HepG2 (cell line): Measurements from ENCODE around the gene RPTOR. TPM values are rescaled to one million over a fixed set of nuclear protein-coding genes. Genes with fewer than 3 reads are reported as not detected.

Experiments
- ARNT ChIP-seq: fragments of 450-650 bp; IDR thresholded peaks from 2 replicates; pipeline ENCODE4 v1.6.1; 2017
- BCL6 ChIP-seq: IDR thresholded peaks from 2 replicates; pipeline ENCODE4 v1.6.1; 2016; ENCODE audit warnings: missing genetic modification reagents, missing compliant biosample characterization
- CBX5 ChIP-seq: sonication (generic); formaldehyde crosslinking; IDR thresholded peaks from 2 replicates; pipeline ENCODE4 v1.4.0; 2020; ENCODE audit warnings: missing genetic modification reagents, borderline replicate concordance
- FOSL2 ChIP-seq: sonication (generic); formaldehyde crosslinking; IDR thresholded peaks from 2 replicates; pipeline ENCODE4 v1.4.0; 2020; ENCODE audit warnings: missing genetic modification reagents
- GABPB1 ChIP-seq: IDR thresholded peaks from 2 replicates; pipeline ENCODE4 v1.6.1; 2016; ENCODE audit warnings: mild to moderate bottlenecking, missing genetic modification reagents, moderate library complexity, missing compliant biosample characterization
- NONO ChIP-seq, 2 experiments: fragments of 450-650 bp in 1 of 2; sonication (generic) in 1 of 2; formaldehyde crosslinking in 1 of 2; IDR thresholded peaks in 1 of 2; conservative IDR thresholded peaks in 1 of 2; 2 replicates each; pipeline versions ENCODE4 v1.6.1 to v1.8.0; 2017 to 2022; ENCODE audit warnings: mild to moderate bottlenecking in 1 of 2, missing genetic modification reagents in 1 of 2, moderate library complexity in 1 of 2
- PAF1 ChIP-seq: IDR thresholded peaks from 2 replicates; pipeline ENCODE4 v1.6.1; 2016; ENCODE audit warnings: missing genetic modification reagents, missing compliant biosample characterization
- PTBP1 ChIP-seq: fragments of 200-400 bp; formaldehyde crosslinking; IDR thresholded peaks from 2 replicates; pipeline ENCODE4 v1.6.1; 2018; ENCODE audit warnings: low read length, low read depth; ENCODE audit not compliant: poor library complexity, severe bottlenecking
- REL ChIP-seq: sonication (generic); formaldehyde crosslinking; conservative IDR thresholded peaks from 2 replicates; pipeline ENCODE4 v1.8.0; 2022; ENCODE audit warnings: mild to moderate bottlenecking, missing genetic modification reagents, moderate library complexity
- SP5 ChIP-seq: IDR thresholded peaks from 2 replicates; pipeline ENCODE4 v1.6.1; 2016; ENCODE audit warnings: low read depth, borderline replicate concordance
- ZMAT3 ChIP-seq: sonication (generic); formaldehyde crosslinking; conservative IDR thresholded peaks from 2 replicates; pipeline ENCODE4 v1.7.0; 2021; ENCODE audit warnings: missing genetic modification reagents
- ZNF207 ChIP-seq: fragments of 450-650 bp; IDR thresholded peaks from 2 replicates; pipeline ENCODE4 v1.6.1; 2016; ENCODE audit warnings: antibody characterized with exemption, borderline replicate concordance
- ZNF263 ChIP-seq: sonication (generic); formaldehyde crosslinking; IDR thresholded peaks from 2 replicates; pipeline ENCODE4 v1.4.0; 2020; ENCODE audit warnings: missing genetic modification reagents
- ZNF572 ChIP-seq: sonication (generic); formaldehyde crosslinking; IDR thresholded peaks from 2 replicates; pipeline ENCODE4 v1.5.1; 2020; ENCODE audit warnings: mild to moderate bottlenecking, missing genetic modification reagents
- ZNF709 ChIP-seq: sonication (generic); formaldehyde crosslinking; IDR thresholded peaks from 2 replicates; pipeline ENCODE4 v1.5.0; 2020; ENCODE audit warnings: mild to moderate bottlenecking, missing genetic modification reagents
- ZNF891 ChIP-seq: sonication (generic); formaldehyde crosslinking; IDR thresholded peaks from 2 replicates; pipeline ENCODE4 v1.5.0; 2020; ENCODE audit warnings: mild to moderate bottlenecking, missing genetic modification reagents
- ZSCAN12 ChIP-seq: sonication (generic); formaldehyde crosslinking; IDR thresholded peaks from 2 replicates; pipeline ENCODE4 v1.9.0; 2021; ENCODE audit warnings: mild to moderate bottlenecking, missing genetic modification reagents
- ZSCAN31 ChIP-seq: sonication (generic); formaldehyde crosslinking; IDR thresholded peaks from 2 replicates; pipeline ENCODE4 v1.5.0; 2020; ENCODE audit warnings: low read depth, mild to moderate bottlenecking, missing genetic modification reagents
- polyA plus RNA-seq, 8 experiments: library from polyadenylated mRNA; depleted of rRNA in 3 of 8; stranded (reverse) in 7 of 8; unstranded in 1 of 8; fragments of >200 nt; fragmentation: Illumina TruSeq in 4 of 8; extraction: Trizol in 4 of 8; gene quantifications; 2 replicates each; pipeline versions ENCODE4 v1.2.1 to v1.2.3, GENCODE V29; 2011 to 2016; ENCODE audit warnings: low read depth in 4 of 8, missing spikeins in 1 of 8, mixed read lengths in 1 of 8; ENCODE audit not compliant: insufficient read depth in 1 of 8
- total RNA-seq, 5 experiments: library from RNA; depleted of rRNA; stranded (reverse); fragments of >200 nt; fragmentation: Illumina TruSeq; extraction: Trizol; gene quantifications; 2 replicates each; pipeline ENCODE4 v1.2.3, GENCODE V29; 2016; ENCODE audit warnings: low read depth in 1 of 5
- TF ChIP-seq, protein P1 (sequence below): IDR thresholded peaks from 2 replicates; pipeline ENCODE4 v1.6.1; 2016; ENCODE audit warnings: low read depth, missing genetic modification reagents, missing compliant biosample characterization
- TF ChIP-seq, protein P2 (sequence below): sonication (generic); formaldehyde crosslinking; IDR thresholded peaks from 2 replicates; pipeline ENCODE4 v1.8.1; 2023; ENCODE audit warnings: mild to moderate bottlenecking, missing genetic modification reagents
- TF ChIP-seq, protein P3 (sequence below): IDR thresholded peaks from 2 replicates; pipeline ENCODE4 v1.6.1; 2018; ENCODE audit warnings: missing genetic modification reagents
- TF ChIP-seq, protein P4 (sequence below): sonication (generic); formaldehyde crosslinking; IDR thresholded peaks from 2 replicates; pipeline ENCODE4 v1.4.0; 2020; ENCODE audit warnings: missing genetic modification reagents

The RPTOR gene
- total and polyA plus RNA-seq, 2 of the 13 experiments (the other 11 are each of a cell fraction or from before 2014, with no cell fraction given), result 6.6 to 25.3 TPM

DNA sequence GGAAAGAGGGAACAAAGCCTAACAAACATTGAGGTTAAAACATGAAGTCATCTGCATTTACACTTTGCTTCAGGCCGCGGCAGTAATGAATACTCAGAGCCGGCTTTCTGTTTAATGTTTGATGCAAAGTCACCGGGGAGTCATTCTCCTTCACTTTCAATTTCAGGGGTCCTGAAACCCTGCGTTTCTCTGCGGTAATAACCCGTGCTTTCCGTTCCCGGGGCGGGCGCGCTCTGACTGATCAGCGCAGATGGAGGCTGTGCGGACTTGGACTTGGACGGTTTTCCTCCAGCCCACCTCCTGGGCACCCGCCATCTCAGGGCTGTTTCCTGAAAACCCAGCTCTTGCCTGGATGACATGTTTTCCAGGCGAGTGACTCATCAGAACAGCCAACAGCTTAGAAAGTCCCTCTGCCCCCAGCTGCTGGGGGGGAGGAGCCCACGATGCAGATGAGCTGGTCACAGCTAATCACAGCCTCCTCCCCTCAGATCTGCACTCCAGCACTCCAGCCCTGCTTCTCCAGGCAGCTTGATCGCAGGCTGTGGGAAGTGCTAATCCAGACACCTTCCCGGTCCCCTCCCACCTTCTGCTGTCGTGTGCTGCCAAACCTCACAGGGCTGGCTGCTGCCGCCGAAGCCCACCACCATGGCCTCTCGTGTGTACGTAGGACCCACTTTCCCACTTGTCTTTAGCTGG, 288.4 kb downstream of the RPTOR start (continued):
- no peak for TF ChIP-seq SP5
- no peak for TF ChIP-seq REL (CRISPR knock-in tag)
- no peak for TF ChIP-seq PAF1 (CRISPR knock-in tag)
- no peak for TF ChIP-seq CBX5 (CRISPR knock-in tag)
- peak; percentile 89 for TF ChIP-seq FOSL2
- TF ChIP-seq ZNF709 (CRISPR knock-in tag), result no peak
- TF ChIP-seq, protein P1, sequence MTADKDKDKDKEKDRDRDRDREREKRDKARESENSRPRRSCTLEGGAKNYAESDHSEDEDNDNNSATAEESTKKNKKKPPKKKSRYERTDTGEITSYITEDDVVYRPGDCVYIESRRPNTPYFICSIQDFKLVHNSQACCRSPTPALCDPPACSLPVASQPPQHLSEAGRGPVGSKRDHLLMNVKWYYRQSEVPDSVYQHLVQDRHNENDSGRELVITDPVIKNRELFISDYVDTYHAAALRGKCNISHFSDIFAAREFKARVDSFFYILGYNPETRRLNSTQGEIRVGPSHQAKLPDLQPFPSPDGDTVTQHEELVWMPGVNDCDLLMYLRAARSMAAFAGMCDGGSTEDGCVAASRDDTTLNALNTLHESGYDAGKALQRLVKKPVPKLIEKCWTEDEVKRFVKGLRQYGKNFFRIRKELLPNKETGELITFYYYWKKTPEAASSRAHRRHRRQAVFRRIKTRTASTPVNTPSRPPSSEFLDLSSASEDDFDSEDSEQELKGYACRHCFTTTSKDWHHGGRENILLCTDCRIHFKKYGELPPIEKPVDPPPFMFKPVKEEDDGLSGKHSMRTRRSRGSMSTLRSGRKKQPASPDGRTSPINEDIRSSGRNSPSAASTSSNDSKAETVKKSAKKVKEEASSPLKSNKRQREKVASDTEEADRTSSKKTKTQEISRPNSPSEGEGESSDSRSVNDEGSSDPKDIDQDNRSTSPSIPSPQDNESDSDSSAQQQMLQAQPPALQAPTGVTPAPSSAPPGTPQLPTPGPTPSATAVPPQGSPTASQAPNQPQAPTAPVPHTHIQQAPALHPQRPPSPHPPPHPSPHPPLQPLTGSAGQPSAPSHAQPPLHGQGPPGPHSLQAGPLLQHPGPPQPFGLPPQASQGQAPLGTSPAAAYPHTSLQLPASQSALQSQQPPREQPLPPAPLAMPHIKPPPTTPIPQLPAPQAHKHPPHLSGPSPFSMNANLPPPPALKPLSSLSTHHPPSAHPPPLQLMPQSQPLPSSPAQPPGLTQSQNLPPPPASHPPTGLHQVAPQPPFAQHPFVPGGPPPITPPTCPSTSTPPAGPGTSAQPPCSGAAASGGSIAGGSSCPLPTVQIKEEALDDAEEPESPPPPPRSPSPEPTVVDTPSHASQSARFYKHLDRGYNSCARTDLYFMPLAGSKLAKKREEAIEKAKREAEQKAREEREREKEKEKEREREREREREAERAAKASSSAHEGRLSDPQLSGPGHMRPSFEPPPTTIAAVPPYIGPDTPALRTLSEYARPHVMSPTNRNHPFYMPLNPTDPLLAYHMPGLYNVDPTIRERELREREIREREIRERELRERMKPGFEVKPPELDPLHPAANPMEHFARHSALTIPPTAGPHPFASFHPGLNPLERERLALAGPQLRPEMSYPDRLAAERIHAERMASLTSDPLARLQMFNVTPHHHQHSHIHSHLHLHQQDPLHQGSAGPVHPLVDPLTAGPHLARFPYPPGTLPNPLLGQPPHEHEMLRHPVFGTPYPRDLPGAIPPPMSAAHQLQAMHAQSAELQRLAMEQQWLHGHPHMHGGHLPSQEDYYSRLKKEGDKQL (CRISPR knock-in tag), result no peak
- TF ChIP-seq ZSCAN31 (CRISPR knock-in tag), result no peak
- TF ChIP-seq GABPB1, result no peak
- TF ChIP-seq ZNF891 (CRISPR knock-in tag), result no peak
- TF ChIP-seq, protein P2, sequence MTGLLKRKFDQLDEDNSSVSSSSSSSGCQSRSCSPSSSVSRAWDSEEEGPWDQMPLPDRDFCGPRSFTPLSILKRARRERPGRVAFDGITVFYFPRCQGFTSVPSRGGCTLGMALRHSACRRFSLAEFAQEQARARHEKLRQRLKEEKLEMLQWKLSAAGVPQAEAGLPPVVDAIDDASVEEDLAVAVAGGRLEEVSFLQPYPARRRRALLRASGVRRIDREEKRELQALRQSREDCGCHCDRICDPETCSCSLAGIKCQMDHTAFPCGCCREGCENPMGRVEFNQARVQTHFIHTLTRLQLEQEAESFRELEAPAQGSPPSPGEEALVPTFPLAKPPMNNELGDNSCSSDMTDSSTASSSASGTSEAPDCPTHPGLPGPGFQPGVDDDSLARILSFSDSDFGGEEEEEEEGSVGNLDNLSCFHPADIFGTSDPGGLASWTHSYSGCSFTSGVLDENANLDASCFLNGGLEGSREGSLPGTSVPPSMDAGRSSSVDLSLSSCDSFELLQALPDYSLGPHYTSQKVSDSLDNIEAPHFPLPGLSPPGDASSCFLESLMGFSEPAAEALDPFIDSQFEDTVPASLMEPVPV (CRISPR knock-in tag), result no peak
- TF ChIP-seq ARNT, result no peak
- TF ChIP-seq NONO (IDR thresholded peaks at IDR 0.05), result no peak
- no peak for TF ChIP-seq NONO (CRISPR knock-in tag; conservative IDR thresholded peaks at IDR 0.05)
- TF ChIP-seq ZSCAN12, result no peak
- no peak for TF ChIP-seq ZNF572 (CRISPR knock-in tag)
- TF ChIP-seq, protein P3, sequence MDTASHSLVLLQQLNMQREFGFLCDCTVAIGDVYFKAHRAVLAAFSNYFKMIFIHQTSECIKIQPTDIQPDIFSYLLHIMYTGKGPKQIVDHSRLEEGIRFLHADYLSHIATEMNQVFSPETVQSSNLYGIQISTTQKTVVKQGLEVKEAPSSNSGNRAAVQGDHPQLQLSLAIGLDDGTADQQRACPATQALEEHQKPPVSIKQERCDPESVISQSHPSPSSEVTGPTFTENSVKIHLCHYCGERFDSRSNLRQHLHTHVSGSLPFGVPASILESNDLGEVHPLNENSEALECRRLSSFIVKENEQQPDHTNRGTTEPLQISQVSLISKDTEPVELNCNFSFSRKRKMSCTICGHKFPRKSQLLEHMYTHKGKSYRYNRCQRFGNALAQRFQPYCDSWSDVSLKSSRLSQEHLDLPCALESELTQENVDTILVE (CRISPR knock-in tag), result no peak
- no peak for TF ChIP-seq ZMAT3 (CRISPR knock-in tag)
- TF ChIP-seq BCL6 (CRISPR knock-in tag), result peak; percentile 86
- TF ChIP-seq, protein P4, sequence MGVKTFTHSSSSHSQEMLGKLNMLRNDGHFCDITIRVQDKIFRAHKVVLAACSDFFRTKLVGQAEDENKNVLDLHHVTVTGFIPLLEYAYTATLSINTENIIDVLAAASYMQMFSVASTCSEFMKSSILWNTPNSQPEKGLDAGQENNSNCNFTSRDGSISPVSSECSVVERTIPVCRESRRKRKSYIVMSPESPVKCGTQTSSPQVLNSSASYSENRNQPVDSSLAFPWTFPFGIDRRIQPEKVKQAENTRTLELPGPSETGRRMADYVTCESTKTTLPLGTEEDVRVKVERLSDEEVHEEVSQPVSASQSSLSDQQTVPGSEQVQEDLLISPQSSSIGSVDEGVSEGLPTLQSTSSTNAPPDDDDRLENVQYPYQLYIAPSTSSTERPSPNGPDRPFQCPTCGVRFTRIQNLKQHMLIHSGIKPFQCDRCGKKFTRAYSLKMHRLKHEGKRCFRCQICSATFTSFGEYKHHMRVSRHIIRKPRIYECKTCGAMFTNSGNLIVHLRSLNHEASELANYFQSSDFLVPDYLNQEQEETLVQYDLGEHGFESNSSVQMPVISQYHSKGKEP, result no peak
- no peak for TF ChIP-seq ZNF207
- TF ChIP-seq ZNF263 (CRISPR knock-in tag), result peak; percentile 19; the same call in 1 of the 2 replicates
- no peak for TF ChIP-seq PTBP1
